ENCODE data around the gene ERBB4. TPM values are rescaled to one million over a fixed set of nuclear protein-coding genes. Genes with fewer than 3 reads are reported as not detected.
A peak's percentile ranks its signal among the peaks of the same experiment; 100 is the strongest.

ERBB4 gene
- polyA plus RNA-seq, 1 of the 3 experiments (the other 2 are of a cell fraction) = 0.05 TPM

- TF ChIP-seq POLR2AphosphoS5 (IDR thresholded peaks at IDR 0.05; ENCODE audit: low read depth, low read length) (no peak), TAF1 (IDR thresholded peaks at IDR 0.05; ENCODE audit: borderline replicate concordance, low read depth, low read length) (no peak), NRF1 (IDR thresholded peaks at IDR 0.05; ENCODE audit: low read depth, low read length) (no peak)
These were observed 122.5 kb downstream of the ERBB4 start (continued) for GRCh38 chr2:212416086-212416485.

- no peak overlapping the region for H3K9ac ChIP-seq
- no peaks in the 10 kb centered on the region for H3K27me3 ChIP-seq (ENCODE audit: insufficient read depth)
- no peaks in the 10 kb centered on the region for H3K9me3 ChIP-seq
- peak overlapping the region; percentile 26; the same call in 1 of the 2 replicates for H2AFZ ChIP-seq (ENCODE audit: low read depth)
- peaks cover 0 to 9% of the 10 kb centered on the region in 2 experiments; a peak in 1 of 4 replicates for H3K4me1 ChIP-seq (ENCODE audit: control insufficient read depth in 1 of 2, insufficient read depth in 2 of 2, low read depth in 1 of 2, low read length in 1 of 2)
- DNase-seq = no peak
- no peaks in the 10 kb centered on the region for H3K79me2 ChIP-seq (ENCODE audit: insufficient read depth)
- H3K9me2 ChIP-seq = no peaks in the 10 kb centered on the region
- CTCF ChIA-PET = no interaction called here
- peak overlapping the region; percentile 15 to 39; a peak in 3 of 4 replicates for H3K27ac ChIP-seq (ENCODE audit: low read depth in 2 of 2, low read length in 1 of 2)
- H3K36me3 ChIP-seq (replicated peaks in 1 of 2; ENCODE audit: control insufficient read depth in 1 of 2, insufficient read depth in 2 of 2, low read length in 1 of 2) = no peaks in the 10 kb centered on the region
- peaks cover 2% of the 10 kb centered on the region for H3F3A ChIP-seq (replicated peaks; ENCODE audit: insufficient read depth)
- no peak overlapping the region for H3K4me3 ChIP-seq (ENCODE audit: low read depth in 2 of 2, low read length in 1 of 2)
- no peaks in the 10 kb centered on the region for H4K20me1 ChIP-seq (ENCODE audit: insufficient read depth)
- TF ChIP-seq REST (IDR thresholded peaks at IDR 0.05; ENCODE audit: low read depth, low read length) = no peak
- TF ChIP-seq ELF1 (IDR thresholded peaks at IDR 0.05) = no peak
- TF ChIP-seq SIN3A (IDR thresholded peaks at IDR 0.05; ENCODE audit: borderline replicate concordance, low read depth, low read length) = no peak
- no peak for TF ChIP-seq EZH2phosphoT487 (IDR thresholded peaks at IDR 0.05; ENCODE audit: borderline replicate concordance, low read depth)
- no peak for TF ChIP-seq USF2 (IDR thresholded peaks at IDR 0.05; ENCODE audit: borderline replicate concordance, low read depth, low read length)
- no peak for TF ChIP-seq ZBTB33 (IDR thresholded peaks at IDR 0.05; ENCODE audit: borderline replicate concordance, low read depth)
- TF ChIP-seq MAX (IDR thresholded peaks at IDR 0.05; ENCODE audit: low read depth) = no peak
- no peak for TF ChIP-seq IRF3 (IDR thresholded peaks at IDR 0.05; ENCODE audit: low read depth, low read length)
- no peak for TF ChIP-seq MEF2A (IDR thresholded peaks at IDR 0.05; ENCODE audit: borderline replicate concordance, low read depth)
- no peak for TF ChIP-seq RCOR1 (IDR thresholded peaks at IDR 0.05; ENCODE audit: low read length)
- no peak for TF ChIP-seq USF1 (IDR thresholded peaks at IDR 0.05; ENCODE audit: borderline replicate concordance, low read depth)
- TF ChIP-seq GATA2 (CRISPR knock-in tag; IDR thresholded peaks at IDR 0.05) = no peak
- TF ChIP-seq NFIC (IDR thresholded peaks at IDR 0.05; ENCODE audit: borderline replicate concordance) = no peak
- TF ChIP-seq RFX5 (IDR thresholded peaks at IDR 0.05; ENCODE audit: low read length) = no peak
- no peak for TF ChIP-seq SMC3 (IDR thresholded peaks at IDR 0.05; ENCODE audit: low read depth, low read length)
- no peak for TF ChIP-seq POLR2AphosphoS5 (IDR thresholded peaks at IDR 0.05; ENCODE audit: low read depth, low read length)
- TF ChIP-seq RXRA (IDR thresholded peaks at IDR 0.05; ENCODE audit: borderline replicate concordance, low read depth) = no peak
- no peak for TF ChIP-seq JUND (IDR thresholded peaks at IDR 0.05)
- TF ChIP-seq YY1 (IDR thresholded peaks at IDR 0.05; ENCODE audit: low read depth) = no peak
- TF ChIP-seq CHD2 (IDR thresholded peaks at IDR 0.05; ENCODE audit: low read length, partially characterized antibody) = no peak
- WGBS (ENCODE audit: low lambda C conversion rate) = 59% methylated on average over 4 of the region's 4 CpGs
- POLR2A ChIA-PET = no interaction called here
- H3K4me2 ChIP-seq = no peak overlapping the region
These were observed 123.8 kb downstream of the ERBB4 start for GRCh38 chr2:212414767-212415211.

Measured in SK-N-SH (cell line).